NCI-H1092 treated with DMSO at 0.1 percent for 48 hours (cell line): Measurements from ENCODE around the gene MYBPC2.
"Not testable (repeated sequence)": the region's sequence is repeated elsewhere in the genome, so short reads cannot be mapped to it uniquely, and the experiment has no call there.

Source experiments
- DNase-seq: peaks from one replicate; lab custom pipeline; 2025; lab: John Stamatoyannopoulos, UW

Gene MYBPC2

GRCh38 chr19:50428772-50429463 is 3.8 kb upstream of the MYBPC2 start:
- no peak for DNase-seq

DNA sequence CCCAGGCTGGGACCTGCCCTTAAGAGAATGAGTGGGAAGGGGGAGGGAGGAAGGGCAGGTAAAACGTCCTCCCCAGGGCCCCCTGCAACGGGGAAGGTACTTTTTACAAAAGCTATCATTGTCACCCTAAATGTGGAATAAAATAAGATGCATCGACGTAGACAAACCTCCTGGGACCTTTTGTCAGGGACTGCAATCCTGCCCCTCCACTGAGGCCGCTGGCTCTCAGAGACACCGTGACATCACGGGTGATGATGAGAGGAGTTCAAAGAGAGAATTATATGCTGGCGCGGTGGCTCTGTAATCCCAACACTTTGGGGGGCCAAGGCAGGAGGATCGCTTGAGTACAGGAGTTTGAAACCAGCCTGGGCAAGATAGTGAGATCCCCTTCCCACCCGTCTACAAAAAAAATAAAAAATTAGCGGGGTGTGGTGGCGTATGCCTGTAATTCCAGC is 1.8 kb upstream of the MYBPC2 start:
- DNase-seq, result no peak

GRCh38 chr19:50431343-50432220 is 1.1 kb upstream of the MYBPC2 start:
- DNase-seq, result peak; percentile 55

DNA sequence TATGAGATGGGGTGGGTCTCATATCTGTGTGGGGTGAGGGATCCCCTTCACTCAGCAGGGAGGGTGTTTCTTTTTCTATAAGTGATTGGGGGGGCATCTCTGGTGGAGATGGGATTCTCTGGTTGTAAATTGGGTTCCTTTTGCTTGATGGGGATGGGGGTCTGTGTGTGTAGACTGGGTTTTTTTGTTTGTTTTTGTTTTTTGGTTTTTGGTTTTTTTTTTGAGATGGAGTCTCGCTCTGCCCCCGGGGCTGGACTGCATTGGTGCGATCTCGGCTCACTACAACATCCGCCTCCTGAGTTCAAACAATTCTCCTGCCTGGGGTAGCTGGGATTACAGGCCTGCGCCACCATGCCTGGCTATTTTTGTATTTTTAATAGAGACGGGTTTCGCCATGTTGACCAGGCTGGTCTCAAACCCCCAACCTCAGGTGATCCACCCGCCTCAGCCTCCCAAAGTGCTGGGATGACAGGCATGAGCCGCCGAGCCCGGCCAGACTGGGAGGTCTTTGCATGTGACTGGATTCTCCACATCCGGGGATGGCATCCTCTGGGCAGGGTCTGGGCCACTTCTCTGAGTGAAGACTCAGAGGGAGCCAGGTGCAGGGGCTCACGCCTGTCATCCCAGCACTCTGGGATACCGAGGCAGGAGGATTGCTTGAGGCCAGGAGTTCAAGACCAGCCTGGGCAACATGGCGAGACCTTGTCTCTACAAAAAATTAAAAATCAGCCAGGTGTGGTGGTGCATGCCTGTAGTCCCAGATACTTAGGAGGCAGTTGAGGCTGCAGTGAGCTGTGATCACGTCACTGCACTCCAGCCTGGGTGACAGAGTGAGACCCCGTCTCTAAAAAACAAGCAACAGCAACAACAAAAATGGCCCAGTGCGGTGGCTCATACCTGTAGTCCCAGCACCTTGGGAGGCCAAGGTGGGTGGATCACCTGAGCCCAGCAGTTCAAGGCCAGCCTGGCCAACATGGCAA is 799 bp downstream of the MYBPC2 start:
- no peak for DNase-seq

GRCh38 chr19:50434525-50434924 is 1.8 kb downstream of the MYBPC2 start:
- DNase-seq, result no peak

- no peak for DNase-seq
Measured at GRCh38 chr19:50435221-50435620, 2.5 kb downstream of the MYBPC2 start.

DNA sequence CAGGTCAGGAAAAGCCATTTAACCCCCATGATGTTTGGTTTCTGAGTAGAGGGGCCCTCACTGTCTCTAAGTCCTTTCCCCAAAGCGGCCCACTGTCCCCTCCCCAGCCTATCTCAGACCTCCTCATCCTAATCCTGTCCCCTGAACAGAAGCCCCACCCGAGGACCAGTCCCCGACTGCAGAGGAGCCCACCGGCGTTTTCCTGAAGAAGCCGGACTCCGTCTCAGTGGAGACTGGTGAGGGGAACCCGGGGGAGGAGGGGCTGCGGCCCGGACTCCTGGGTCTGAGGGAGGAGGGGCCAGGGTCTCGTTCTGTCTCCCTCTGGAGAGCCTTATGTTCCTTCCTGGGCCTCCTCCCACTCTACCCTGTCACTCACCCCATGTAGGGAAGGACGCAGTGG is 2.9 kb downstream of the MYBPC2 start:
- no peak for DNase-seq

DNA sequence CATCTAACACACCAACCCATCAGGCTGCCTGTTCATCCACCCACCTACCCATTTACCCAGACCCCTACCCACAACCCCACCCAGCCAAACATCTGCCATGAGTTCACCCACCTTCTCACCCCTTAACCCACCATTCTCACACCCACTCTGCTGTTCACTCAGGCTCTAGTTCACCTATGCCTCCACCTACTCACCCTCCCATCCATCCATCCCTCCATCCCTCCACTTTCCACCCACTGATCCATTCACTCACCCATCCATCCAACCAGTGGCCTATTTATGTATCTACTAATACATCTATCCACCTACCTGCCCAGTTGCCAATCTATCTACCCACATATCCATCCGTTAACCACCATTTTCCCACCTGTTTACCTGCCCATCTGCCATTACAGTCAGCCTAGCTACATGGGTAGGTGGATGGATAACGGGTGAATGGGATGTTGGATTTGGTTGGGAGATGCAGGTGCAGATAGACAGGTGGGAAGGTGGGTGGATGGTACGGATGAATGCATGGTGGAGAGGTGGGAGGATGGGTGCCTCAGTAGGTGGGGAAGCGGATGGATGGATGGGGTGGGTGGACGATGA is 5.3 kb downstream of the MYBPC2 start:
- DNase-seq, result no peak

DNA sequence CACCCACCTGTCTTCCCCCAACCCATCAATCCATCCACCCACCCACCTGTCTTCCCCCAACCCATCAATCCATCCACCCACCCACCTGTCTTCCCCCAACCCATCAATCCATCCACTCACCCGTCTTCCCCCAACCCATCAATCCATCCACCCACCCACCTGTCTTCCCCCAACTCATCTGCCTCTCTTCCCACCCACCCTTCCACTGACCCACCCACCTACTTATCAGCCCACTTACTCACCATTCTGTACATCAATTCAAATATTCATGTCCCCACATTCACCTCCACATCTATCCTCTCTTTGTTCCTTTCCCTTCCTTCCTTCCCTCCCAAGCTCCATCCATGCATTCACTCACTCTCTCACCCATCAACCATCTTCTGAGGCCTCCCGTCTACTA is 6.4 kb downstream of the MYBPC2 start:
- not testable (repeated sequence) for DNase-seq

DNA sequence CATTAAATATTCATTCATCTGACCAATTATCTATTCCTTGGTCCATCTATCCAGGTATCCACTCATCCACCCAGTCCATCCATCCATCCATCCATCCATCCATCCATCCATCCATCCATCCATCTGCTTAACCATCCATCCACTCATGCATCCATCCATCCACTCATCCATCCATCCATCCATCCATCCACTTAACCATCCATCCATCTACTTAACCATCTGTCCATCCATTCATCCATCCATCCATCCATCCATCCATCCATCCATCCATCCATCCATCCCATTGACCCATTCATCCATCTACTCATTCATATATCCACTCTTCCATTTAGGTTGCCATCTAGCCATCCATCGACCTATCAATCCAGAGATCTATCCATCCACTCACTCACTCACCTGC is 11.4 kb downstream of the MYBPC2 start:
- no peak for DNase-seq

GRCh38 chr19:50447053-50447452 is 14.4 kb downstream of the MYBPC2 start:
- DNase-seq, result no peak

- DNase-seq, result no peak
Measured at GRCh38 chr19:50447750-50448149, 15.1 kb downstream of the MYBPC2 start.

DNA sequence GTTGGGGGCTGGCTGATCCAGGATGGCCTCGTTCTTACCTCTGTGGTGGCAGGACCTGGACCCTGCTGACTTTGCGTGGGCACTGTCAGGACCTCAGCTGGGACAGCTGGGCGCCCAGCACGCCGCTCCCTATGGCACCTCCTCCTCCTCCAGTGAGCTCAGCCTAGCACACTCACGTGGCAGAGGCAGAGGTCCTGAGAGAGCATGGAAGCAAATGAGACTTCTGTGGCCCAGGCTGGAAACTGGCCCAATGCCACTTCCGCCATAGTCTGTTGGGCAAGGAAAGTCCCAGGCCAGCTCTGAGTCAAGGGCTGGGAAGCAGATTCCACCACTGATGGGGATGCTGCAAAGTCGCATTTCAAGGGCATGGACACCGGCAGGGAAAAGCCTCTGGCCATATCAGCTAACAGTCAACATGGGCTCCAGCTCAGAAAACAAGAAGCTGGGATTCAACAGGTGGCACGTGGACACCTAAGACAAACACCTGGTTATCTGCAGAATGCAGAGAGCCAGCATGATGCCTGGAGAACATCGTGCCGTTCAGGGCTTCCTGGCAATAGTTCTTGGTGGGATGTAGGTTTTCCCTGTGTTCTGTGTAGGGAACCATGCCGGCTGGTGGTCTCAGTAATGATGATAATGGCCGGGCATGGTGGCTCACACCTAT is 16.7 kb downstream of the MYBPC2 start:
- no peak for DNase-seq

DNA sequence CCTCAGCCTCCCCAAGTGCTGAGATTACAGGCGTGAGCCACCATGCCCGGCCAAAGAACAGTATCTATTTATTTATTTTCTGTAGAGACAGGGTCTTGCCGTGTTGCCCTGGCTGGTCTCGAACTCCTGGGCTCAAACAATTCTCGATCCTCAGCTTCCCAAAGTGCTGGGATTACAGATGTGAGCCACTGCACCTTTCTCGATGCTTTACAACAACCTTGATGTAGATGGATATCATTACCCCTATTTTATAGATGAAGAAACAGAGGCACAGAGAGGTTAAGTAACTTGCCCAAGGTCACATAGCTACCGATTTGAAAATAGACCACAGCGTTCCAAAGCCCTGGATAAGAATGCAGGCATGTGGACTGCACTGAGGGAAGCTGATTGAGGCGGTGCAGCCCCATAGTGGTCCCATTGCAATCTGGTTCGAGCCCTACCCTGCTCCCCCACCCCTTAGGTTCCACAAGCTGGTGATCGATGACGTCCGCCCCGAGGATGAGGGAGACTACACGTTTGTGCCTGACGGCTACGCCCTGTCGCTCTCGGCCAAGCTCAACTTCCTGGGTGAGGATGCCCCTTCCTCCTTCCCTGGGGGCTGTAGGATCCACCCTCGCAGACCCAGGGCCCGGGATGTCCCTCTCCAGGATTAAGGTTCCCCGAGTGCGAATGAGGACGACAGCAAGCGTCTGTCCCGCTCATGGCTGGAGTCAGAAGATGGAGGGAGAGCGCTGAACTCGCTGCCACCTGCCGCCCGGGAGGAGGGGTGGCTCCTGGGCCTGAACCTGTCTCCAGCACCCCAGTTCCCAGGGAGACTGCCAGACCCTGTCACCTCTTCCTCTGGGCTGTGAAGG is 17.9 kb downstream of the MYBPC2 start:
- no peak for DNase-seq

DNA sequence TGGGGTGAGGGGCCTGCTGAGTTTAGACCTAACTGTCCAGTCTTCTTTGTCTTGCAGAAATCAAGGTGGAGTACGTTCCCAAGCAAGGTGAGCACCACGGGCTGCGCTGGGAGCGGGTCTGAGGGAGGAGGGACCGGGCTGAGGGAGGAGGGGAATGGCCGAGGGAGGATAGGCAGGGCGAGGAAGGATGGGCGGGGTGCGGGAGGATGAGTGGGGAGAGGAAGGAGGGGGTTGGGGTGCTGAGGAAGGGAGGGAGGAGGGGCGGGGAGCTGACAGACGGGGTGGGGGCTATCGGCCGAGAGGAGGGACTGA is 18.5 kb downstream of the MYBPC2 start:
- no peak for DNase-seq

DNA sequence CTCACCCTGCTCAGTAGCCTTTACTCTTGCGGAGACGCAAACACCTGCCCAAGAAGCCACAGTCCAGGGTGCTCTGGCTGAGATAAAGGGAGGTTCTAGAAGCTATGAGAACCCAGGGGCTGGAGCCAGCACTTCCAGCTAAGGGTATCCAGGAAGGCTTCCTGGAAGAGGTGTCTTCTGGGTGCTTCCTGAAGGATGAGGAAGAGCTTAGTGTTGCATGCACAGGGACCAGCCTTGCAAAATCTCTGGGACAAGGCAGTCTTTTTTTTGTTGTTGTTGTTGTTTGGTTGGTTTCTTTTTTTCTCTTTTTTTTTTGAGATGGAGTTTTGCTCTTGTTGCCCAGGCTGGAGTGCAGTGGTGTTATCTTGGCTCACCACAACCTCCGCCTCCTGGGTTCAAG is 20.6 kb downstream of the MYBPC2 start:
- DNase-seq, result no peak

DNA sequence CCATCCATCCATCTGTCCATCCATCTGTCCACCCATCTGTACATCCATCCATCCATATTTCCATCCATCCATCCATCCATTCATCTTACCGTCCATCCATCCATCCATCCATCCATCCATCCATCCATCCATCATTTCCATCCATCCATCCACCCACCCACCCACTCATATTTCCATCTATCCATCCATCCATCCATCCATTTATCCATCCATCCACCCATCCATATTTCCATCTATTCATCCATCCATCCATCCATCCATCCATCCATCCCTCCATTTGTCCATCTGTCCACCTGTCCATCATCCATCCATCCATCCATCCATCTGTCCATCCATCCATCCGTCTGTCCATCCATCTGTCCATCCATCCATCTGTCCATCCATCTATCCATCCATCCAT is 23.3 kb downstream of the MYBPC2 start:
- no peak for DNase-seq

- DNase-seq, result no peak
Measured at GRCh38 chr19:50457300-50457699, 24.6 kb downstream of the MYBPC2 start.

DNA sequence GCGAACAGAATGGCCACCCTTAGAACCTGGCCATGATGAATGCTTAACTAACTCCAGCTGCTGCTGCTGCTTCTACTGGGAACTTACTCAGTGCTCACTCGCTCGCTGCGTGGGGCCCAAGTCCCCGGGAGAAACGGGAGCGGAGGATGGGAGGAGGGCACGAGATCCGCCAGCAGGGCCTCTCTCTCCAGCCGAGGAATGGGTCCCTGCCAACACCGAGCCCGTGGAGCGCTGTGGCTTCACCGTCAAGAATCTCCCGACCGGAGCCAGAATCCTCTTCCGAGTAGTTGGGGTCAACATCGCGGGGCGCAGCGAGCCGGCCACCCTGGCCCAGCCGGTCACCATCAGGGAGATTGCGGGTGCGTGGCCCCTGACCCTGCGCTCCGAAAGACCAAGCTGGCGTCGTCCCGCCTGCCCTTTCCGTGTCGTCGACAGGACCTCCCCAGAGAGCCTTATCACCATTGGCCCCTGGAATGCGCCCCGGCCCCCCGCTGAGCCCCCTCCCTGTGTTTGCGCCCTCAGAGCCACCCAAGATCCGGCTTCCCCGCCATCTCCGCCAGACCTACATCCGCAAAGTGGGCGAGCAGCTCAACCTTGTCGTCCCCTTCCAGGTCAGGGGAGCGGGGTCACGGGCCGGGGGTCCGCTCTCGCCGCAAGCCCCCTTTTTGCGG is 25.8 kb downstream of the MYBPC2 start:
- DNase-seq, result no peak

DNA sequence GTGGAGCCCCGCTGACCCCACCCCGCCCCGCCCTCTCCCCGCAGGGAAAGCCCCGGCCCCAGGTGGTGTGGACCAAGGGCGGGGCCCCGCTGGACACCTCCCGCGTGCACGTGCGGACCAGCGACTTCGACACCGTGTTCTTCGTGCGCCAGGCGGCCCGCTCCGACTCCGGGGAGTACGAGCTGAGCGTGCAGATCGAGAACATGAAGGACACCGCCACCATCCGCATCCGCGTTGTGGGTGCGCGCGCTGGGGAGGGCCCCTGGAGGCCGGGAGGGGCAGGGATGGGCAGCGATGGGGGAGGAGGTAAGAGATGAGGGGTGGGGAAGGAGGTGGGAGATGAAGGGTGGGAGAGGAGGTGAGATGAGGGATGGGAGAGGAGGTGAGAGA is 26.4 kb downstream of the MYBPC2 start:
- DNase-seq, result no peak
